Embryonic facial prominence (tissue), 1 donor: Measurements from ENCODE around the gene NR4A2.
"Not testable (repeated sequence)": the region's sequence is repeated elsewhere in the genome, so short reads cannot be mapped to it uniquely, and the experiment has no call there.

ENCODE experiments used
- DNase-seq: peaks from one replicate; pipeline ENCODE4 v3.0.0-alpha.2; 2016; ENCODE audit errors: extremely low spot score

The NR4A2 gene

GRCh38 chr2:156321243-156321904 lies 11.1 kb downstream of the NR4A2 start:
- no peak for DNase-seq

- no peak for DNase-seq
These were observed 11.9 kb downstream of the NR4A2 start for GRCh38 chr2:156320486-156321098.

- DNase-seq = no peak
These were observed 12.6 kb downstream of the NR4A2 start for GRCh38 chr2:156319811-156320485.

- no peak for DNase-seq
These were observed 14.9 kb downstream of the NR4A2 start for GRCh38 chr2:156317631-156318030.

- DNase-seq = no peak
These were observed 20.5 kb downstream of the NR4A2 start for GRCh38 chr2:156311976-156312375.

- DNase-seq = no peak
These were observed 21.7 kb downstream of the NR4A2 start for GRCh38 chr2:156310773-156311172.

GRCh38 chr2:156309917-156310316 lies 22.6 kb downstream of the NR4A2 start:
- no peak for DNase-seq

GRCh38 chr2:156309167-156309566 lies 23.4 kb downstream of the NR4A2 start:
- no peak for DNase-seq

- no peak for DNase-seq
These were observed 25.7 kb downstream of the NR4A2 start for GRCh38 chr2:156306821-156307220.

GRCh38 chr2:156305121-156305520 lies 27.4 kb downstream of the NR4A2 start:
- no peak for DNase-seq

GRCh38 chr2:156300337-156300736 lies 32.2 kb downstream of the NR4A2 start:
- no peak for DNase-seq

GRCh38 chr2:156294945-156295580 lies 37.5 kb downstream of the NR4A2 start:
- no peak for DNase-seq

- DNase-seq = not testable (repeated sequence)
These were observed 39.1 kb downstream of the NR4A2 start for GRCh38 chr2:156293382-156293781.

- no peak for DNase-seq
These were observed 52.9 kb downstream of the NR4A2 start for GRCh38 chr2:156279446-156280150.
